AG09319 (cell line): ENCODE measurements around the gene SLC23A3.
"Not testable (repeated sequence)": the region's sequence is repeated elsewhere in the genome, so short reads cannot be mapped to it uniquely, and the experiment has no call there.

Experiments used
- DNase-seq: peaks from one replicate; pipeline ENCODE4 v3.0.0-alpha.2; 2010; ENCODE audit warnings: low read depth; ENCODE audit errors: extremely low read depth
- CTCF ChIP-seq: IDR thresholded peaks from 2 replicates; pipeline ENCODE4 v1.5.1; 2011; ENCODE audit warnings: low read depth, mild to moderate bottlenecking, inconsistent platforms, low read length, moderate library complexity

SLC23A3 gene

DNA sequence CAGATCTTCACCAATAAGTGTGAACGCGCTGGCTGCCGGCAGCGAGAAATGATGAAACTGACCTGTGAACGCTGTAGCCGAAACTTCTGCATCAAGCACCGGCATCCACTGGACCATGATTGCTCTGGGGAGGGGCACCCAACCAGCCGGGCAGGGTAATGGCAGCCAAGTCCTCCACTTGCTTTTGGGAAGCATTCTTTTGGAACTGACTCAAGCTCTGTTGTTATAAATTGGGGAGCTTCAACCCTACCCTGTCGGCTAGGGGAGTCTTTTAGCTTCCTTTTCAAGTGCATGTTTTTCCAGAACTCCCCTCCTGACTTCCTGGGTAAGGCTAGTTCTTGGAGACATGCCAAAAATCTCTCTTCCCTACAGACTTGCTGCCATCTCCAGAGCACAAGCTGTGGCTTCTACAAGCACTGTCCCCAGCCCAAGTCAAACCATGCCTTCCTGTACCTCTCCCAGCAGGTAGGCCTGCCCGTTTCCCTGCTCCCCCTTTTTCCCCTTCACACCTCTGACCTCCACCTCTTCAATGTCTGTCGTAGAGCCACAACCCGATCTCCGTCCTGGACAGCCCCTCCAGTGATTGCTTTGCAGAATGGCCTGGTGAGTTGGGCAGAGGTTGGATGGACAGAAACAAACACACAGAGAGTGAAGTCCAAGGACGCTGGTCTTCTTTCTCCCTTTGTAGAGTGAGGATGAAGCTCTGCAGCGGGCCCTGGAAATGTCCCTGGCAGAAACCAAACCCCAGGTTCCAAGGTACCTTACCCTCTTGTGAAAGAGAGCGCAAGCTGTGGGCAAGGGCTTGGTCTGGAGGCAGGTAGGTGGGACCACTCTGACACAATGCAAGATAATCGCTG is 38.3 kb upstream of the SLC23A3 start:
- TF ChIP-seq CTCF, result no peak
- no peak for DNase-seq

DNA sequence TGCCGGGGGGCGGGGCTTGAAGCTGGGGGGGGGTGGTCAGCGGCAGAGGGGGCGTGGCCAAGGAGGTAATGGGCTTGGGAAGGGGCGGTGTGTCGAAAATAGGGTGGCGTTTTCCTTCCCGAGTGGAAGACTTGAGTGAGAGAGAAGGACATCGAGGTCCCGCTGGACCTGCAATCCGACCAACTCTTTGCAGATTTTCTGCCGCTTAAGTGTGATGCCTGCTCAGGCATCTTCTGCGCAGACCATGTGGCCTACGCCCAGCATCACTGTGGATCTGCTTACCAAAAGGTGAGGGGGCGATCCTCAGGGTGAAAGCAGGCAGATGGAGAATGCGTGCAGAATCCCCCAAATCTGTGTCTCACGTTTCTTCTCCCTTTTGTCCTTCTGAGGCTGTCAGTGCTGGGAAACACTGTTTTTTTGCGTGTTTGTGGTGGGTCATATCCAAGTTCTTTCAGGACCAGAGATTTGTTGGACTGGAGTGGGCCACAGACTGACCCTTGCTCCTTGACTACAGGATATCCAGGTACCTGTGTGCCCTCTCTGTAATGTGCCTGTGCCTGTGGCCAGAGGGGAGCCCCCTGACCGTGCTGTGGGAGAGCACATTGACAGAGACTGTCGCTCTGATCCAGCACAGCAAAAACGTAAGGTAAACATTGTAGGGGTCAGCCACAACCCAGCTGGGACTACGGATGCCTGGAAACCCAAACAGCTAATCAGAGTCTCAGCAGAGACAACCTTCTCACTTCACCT is 37.5 kb upstream of the SLC23A3 start:
- TF ChIP-seq CTCF, result no peak

GRCh38 chr2:219206328-219207133 is 36.7 kb upstream of the SLC23A3 start, which contains the start of gene ZFAND2B:
ZFAND2B (plus strand) TSS chr2:219206782; CDS start chr2:219206988, 206 bp downstream.
- TF ChIP-seq CTCF, result no peak
- DNase-seq, result peak; percentile 77

More for the DNA sequence above, 37.5 kb upstream of the SLC23A3 start:
- DNase-seq, result no peak

DNA sequence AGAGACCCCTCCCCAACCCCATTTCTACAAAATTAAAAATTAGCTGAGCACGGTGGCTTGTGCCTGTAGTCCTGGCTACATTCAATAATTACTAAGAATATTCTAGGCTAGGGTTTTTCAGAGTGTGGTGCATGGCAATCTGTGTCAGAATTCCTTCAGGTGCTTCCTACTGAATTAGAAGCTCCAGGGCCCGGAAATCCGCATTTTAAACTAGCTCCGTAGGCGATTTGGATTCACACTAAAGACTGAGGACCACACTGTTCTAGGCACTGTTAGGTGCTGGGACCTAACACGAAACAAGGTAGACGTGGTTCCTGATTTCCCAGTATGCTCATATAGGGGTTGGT is 36.1 kb upstream of the SLC23A3 start:
- DNase-seq, result no peak
- TF ChIP-seq CTCF, result no peak

- no peak for DNase-seq
- TF ChIP-seq CTCF, result no peak
Observed at GRCh38 chr2:219205165-219205538, 35.3 kb upstream of the SLC23A3 start.

- no peak for DNase-seq
- TF ChIP-seq CTCF, result no peak
Observed at GRCh38 chr2:219204425-219205164, 34.8 kb upstream of the SLC23A3 start.

DNA sequence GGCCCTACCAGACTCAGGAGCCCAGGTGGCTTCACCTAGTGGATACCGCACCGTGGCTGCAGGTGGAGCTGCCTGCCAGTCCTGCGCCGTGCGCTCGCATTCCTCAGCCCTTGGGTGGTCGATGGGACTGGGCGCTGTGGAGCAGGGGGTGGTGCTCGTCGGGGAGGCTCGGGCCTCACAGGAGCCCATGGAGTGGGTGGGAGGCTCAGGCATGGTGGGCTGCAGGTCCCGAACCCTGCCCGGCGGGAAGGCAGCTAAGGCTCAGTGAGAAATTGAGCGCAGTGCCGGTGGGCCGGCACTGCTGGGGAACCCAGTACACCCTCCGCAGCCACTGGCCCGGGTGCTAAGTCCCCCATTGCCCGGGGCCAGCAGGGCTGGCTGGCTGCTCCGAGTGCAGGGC is 31.5 kb upstream of the SLC23A3 start:
- DNase-seq, result not testable (repeated sequence)

DNA sequence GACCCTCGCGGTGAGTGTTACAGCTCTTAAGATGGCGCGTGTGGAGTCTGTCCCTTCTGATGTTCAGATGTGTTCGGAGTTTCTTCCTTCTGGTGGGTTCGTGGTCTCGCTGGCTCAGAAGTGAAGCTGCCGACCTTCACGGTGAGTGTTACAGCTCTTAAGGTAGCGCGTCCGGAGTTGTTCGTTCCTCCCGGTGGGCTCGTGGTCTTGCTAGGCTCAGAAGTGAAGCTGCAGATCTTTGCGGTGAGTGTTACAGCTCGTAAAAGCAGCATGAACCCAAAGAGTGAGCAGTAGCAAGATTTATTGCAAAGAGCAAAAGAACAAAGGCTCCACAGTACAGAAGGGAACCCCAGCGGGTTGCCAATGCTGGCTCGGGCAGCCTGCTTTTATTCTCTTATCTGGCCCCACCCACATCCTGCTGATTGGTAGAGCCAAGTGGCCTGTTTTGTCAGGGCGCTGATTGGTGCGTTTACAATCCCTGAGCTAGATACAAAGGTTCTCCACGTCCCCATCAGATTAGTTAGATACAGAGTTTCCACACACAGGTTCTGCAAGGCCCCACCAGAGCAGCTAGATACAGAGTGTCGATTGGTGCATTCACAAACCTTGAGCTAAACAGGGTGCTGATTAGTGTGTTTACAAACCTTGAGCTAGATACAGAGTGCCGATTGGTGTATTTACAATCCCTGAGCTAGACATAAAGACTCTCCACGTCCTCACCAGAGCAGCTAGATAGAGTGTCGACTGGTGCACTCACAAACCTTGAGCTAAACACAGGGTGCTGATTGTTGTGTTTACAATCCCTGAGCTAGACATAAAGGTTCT is 30.9 kb upstream of the SLC23A3 start:
- not testable (repeated sequence) for DNase-seq
